ENCODE results near the gene TTC38.
"Not testable (repeated sequence)": the region's sequence is repeated elsewhere in the genome, so short reads cannot be mapped to it uniquely, and the experiment has no call there.

Gene TTC38

DNA sequence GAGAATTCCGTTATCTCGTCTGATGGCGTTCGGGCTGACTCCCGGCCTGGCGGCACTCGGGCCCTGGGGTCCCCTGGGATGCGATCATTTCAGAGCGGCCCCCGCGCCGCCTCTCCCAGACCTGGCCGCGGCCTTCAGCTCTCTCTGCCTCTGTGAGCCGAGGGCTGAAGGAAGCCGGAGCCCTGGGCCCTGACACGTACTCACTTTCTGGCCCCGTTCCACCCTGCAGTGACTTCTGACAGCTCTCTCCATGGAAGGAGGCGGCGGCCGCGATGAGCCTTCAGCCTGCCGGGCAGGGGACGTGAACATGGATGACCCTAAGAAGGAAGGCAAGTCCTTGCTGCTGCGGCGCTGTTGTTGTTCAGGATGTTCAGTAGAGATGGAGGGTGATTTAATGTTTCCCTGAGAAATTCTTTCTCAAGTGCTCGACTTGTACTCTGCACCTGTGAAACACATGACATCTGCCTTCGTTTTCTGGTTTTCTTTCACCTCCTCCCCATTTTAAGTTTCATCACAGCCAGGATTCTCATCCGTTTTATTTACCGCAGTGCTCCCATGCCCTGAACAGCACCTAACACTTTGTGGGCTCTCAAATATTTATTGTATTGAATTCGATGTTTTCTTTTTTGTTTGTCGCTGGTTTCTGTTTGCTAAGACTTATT, 29.5 kb downstream of the TTC38 start:
- no peak for DNase-seq

DNA sequence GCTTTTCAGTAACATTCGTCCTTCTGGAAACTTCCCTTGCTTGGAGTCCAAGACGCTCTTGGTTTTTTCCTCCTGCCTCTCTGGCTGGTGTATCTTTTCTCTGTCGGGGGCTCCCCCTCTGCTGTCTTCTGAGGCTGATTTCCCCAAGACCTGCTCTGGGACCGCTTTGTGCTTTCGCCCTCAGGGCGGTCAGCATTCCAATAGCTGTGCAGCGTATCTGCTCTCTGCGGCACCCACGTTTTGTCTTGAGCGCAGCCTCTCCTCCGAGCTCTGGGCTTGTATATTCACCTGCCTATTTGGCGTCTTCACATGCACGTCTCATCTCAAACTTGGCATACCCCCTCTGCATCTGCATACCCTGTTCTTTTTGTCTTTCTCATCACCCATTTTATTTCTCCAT, 31.3 kb downstream of the TTC38 start:
- no peak for DNase-seq

DNA sequence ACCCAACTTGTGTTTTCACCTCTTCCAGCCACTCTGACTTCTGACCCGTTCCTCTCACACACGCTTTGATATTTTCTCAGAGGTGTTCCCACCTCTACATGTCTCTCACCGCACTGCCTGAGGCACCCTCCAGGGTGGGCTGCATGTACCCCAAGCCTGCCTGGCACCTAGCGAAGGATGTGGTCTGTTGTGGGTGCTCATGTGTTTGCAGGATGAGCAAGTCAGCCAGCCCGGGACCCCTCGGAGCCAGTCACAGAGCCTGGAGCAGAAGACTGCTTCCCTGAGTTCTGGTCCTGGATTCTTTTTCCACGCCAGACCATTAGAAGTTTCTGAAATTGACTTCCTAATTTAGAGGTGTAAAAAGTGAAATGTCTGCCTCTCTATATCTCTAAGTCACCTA, 32.7 kb downstream of the TTC38 start:
- no peak for DNase-seq

DNA sequence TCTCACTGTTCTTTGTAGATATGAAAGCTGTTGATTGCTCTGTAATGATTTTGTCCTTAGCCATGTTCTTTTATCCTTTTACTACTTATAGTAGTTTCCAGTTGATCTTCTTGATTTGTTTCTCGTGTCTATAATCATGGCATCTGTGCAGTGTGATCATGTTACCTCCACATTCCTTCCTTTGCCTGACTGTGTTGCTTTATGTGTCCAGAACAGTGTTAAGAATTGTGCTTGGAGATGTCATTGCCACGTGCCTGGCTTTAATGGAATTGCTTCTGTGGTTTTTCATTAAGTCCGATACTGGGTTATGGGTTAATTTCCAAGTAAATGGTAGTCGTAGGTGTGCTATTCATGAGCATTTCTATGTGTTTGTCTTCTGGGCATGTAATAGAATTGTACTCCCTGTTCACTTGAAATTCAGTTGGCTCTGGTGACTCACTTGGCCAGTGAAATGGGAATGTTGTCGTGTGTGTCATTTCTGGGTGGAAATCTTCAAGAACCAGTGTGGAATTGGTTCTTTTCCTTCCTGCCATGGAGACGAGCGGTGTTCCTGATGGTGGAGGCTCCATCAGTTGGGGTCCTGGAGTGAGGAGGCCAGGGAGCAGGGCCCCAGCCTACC, 35.6 kb downstream of the TTC38 start:
- no peak for DNase-seq

DNA sequence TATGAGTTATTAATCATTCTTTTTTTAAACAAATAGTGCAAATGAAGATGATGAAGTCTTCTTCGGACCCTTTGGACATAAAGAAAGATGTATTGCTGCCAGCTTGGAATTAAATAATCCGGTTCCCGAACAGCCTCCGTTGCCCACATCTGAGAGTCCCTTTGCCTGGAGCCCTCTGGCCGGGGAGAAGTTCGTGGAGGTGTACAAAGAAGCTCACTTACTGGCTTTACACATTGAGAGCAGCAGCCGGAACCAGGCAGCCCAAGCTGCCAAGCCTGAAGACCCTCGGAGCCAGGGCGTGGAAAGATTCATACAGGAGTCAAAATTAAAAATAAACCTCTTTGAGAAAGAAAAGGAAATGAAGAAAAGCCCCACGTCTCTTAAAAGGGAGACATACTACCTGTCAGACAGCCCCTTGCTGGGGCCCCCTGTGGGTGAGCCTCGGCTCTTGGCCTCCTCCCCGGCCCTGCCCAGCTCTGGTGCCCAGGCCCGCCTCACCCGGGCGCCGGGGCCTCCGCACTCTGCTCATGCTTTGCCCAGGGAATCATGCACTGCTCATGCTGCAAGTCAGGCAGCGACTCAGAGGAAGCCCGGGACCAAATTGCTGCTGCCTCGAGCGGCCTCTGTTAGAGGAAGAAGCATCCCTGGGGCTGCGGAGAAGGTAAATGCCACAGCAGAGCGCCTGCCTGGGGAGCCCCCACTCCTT, 40.6 kb downstream of the TTC38 start:
- no peak for DNase-seq

DNA sequence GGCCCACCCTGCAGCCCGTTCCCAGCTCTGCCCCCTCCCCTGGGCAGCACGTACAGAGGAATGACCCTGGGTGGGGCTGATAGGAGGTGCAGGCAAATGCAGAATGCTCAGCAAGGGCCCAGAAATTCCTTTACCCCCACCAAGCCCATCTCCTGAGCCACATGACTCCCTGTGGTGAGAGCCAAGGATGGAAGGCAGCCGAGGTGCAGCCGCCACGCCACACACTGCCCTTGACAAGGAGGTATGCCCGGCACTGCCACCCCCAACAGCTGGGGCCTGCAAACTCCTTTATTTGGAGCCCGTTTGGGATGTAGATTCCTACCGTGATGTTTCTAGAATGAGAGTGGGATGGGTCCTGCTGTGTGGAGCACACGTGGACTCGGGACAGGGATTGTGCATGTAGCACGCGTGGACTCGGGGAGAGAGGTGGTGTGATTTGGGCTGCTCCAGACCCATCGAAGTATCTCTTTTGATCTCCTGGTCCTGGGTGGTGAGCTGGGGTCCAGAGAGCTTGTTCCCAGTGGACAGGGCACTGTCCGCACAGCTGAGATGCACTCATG, 41.8 kb downstream of the TTC38 start:
- no peak for DNase-seq

DNA sequence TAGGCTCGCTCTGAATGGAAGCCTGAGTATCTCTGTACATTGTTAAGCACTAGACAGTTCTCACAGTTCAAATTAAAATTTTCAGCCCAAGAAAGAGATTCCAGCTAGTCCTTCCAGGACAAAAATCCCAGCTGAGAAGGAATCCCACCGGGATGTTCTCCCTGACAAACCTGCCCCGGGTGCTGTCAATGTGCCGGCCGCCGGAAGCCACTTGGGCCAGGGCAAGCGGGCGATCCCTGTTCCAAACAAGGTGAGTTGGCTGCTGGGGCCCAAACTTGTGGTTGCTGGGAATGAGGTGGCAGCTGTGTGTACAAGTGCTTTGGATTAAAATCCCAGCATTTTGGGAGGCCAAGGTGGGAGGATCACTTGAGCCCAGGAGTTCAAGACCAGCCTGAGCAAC, 44.2 kb downstream of the TTC38 start:
- no peak for DNase-seq

DNA sequence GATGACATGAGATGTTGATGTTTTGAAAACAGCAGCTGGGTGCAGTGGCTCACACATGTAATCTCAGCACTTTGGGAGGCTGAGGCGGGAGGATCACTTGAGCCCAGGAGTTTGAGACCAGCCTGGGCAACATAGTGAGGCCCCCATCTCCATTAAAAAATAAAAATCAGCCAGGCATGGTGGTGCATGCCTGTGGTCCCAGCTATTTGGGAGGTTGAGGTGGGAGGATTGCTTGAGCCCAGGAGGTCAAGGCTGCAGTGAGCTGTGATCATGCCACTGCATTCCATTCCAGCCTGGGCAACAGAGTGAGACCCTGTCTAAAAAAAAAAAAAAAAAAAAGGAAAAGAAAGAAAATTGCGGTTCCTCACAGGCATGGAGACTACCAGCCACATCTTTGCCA, 45.0 kb downstream of the TTC38 start:
- not testable (repeated sequence) for DNase-seq

DNA sequence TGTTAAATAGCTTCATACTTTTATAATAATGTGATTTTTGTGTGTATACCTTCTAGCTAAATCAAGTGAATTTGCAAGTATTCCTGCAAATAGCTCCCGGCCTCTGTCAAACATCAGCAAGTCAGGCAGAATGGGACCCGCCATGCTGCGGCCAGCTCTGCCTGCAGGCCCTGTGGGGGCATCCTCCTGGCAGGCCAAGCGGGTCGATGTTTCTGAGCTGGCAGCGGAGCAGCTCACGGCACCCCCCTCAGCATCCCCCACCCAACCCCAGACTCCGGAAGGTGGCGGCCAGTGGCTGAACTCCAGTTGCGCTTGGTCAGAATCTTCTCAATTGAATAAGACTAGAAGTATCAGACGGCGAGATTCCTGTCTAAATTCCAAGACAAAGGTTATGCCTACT, 48.2 kb downstream of the TTC38 start:
- DNase-seq = no peak

DNA sequence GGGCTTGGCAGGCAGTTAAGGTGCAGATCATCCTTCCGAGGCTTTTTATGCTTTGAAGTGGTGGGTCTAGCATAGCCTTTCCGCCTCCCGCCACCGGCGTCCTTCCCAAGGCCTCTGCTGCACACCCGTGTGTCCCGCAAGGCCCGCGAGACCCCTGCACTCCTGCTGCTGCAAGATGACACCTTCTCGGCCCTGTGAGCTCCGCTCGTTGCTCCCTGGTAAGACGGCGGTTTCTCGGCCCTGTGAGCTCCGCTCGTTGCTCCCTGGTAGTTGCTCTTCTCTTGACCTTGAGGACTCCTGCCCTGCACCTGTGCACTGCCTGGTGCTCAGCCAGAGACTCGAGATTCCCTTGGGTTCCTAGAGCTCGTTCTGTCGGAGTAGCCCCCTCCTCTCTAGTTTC, 49.8 kb downstream of the TTC38 start:
- no peak for DNase-seq

DNA sequence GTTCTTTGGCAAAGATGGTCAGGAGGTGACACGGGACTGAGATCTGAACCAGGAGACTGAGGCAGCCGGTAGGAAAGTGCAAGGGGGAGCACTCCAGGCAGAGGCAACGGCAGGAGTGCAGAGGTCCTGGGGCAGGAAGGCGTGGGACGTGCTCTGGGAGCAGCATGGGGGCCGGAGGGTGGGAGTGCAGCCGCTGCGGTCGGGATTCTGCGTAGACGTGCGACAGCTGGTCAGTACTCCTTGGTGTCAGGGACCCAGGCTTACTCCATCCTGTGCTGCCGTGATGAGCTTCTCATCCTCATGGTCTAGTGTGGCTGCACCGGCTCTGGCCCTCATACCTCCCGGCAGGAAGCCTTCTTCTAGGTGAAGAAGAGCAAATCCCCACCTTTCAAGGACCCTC, 50.8 kb downstream of the TTC38 start:
- DNase-seq = no peak

DNA sequence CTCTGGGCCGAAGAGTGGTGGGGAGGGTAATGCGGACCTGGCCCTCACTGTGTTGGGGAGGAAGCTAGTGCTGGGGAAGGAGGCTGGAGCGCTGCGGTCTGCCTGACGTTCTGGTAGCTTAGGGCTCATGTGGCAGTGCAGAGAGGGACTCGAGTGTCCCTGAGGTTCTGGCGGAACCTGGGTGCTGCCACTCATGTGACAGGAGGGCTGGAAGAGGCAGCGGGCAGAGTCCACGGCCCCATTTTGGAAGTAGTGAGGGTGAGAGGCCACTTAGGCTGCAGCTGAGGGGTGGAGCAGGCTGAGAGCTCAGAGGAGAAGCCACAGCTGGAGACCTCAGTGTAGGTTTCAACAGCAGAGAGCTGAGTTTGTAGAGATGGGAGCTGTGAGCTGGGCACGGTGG, 51.5 kb downstream of the TTC38 start:
- no peak for DNase-seq

DNA sequence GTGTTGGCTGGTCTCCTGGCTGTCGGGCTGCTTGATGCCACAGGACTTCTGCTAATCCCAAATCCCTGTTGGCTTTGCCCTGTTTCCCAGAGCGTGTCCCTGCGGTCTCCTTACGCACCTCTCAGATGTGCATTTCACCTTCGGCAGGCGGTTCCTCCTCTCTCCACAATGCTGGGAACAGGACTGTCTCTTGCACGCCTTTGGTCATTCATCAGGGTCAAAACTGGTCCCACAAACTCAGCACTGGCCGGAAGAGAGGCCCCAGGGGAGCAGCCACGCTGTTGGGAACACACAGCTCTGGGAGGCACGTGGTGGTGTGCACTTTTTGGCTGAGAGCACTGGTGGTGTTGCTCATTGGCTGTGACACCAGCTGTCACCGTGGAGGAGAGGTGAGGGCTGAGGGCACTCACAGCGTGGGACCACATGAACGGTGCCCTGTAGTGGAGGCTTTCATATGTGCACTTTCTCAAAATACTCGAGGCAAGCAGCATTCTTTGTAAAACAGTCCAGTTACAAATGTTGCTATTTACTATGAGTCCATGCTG, 52.4 kb downstream of the TTC38 start:
- DNase-seq = no peak

DNA sequence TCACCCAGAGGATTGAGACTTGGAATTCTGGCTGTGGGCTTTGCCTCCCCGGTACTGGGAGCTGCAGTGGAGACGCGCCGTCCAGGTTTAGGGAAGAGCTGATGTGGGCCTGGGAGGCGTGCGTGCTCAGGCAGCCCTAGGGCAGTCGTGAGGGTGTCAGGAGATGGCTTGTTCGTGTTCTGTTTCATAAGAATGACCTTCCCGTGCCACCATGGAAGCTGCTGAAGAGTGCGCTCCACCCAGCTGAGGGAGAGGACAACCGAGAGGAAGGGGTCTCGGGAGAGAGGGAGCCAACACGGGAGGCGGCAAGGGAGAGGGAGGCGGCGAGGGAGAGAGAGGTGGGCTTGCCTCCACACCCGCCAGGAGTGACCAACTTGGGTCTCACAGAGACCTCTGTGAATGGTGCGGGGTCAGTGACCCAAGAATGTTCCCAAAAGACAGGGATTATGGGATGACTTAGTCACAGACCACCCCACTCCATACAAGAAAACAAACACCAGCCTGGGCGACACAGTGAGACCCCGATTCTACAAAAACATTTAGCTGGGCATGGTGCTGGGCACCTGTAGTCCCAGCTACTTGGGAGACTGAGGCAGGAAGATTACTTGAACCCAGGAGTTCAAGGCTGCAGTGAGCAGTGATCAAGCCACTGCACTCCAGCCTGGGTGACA, 53.0 kb downstream of the TTC38 start:
- no peak for DNase-seq

DNA sequence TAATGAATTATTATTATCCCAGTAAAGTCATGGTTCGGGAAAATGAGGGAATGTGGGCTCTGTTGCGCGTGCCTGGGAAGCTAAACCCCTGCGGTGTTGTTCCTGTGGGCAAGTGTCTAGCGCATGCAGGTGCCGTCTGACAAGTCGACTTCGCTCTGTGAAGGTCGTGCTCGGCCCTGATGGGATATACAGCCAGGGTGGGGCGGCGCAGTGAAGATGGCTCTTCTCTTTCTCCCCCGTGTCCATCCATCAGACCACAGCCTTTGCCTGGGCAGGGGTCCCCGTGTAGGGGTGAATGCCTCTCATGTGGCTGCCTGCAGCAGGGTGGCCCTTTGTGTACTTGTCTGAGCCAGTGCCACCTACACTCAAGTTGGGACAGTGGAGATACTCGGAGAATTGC, 54.9 kb downstream of the TTC38 start:
- no peak for DNase-seq

DNA sequence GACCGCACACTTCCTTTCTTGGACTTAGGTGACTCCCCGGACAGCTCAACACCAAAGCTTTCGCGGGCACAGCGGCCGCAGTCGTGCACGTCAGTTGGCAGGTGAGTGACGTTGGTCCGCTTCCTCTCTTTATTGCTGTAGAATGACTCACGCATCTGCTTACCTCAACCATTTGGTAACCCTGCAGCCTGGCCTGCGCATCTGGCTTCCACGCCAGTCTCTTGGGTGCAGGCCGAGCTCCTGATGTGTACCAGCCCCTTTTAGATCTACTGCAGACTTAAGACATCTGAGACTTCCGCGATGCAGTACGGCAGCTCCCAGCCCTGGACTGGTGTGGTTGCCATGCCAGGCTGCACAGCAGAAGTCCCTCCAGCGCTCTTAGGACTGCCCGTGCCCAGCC, 55.4 kb downstream of the TTC38 start:
- DNase-seq = no peak

DNA sequence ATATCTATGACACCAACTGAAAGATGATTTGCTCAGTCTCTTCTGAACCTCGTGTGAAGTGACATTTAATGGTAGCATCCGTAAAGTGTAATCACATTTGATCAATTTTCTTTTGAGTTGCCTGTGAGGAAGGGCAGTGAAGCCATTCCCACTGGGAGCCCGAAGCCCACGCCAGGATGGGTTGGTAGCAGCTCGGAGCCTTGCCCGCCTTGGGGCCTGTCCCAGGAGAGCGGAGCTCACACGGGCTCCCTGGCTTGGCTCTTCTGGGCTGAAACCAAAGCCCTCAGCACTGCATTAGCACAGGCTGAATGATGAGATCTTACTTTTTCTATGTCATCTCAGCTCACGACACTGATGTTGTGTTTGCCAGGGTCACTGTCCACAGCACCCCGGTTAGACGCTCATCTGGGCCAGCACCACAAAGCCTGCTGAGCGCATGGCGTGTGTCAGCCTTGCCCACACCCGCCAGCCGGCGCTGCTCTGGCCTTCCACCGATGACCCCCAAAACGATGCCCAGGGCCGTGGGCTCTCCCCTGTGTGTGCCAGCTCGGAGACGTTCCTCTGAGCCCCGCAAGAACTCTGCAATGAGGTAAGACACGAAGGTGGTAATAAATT, 58.4 kb downstream of the TTC38 start:
- DNase-seq = no peak

DNA sequence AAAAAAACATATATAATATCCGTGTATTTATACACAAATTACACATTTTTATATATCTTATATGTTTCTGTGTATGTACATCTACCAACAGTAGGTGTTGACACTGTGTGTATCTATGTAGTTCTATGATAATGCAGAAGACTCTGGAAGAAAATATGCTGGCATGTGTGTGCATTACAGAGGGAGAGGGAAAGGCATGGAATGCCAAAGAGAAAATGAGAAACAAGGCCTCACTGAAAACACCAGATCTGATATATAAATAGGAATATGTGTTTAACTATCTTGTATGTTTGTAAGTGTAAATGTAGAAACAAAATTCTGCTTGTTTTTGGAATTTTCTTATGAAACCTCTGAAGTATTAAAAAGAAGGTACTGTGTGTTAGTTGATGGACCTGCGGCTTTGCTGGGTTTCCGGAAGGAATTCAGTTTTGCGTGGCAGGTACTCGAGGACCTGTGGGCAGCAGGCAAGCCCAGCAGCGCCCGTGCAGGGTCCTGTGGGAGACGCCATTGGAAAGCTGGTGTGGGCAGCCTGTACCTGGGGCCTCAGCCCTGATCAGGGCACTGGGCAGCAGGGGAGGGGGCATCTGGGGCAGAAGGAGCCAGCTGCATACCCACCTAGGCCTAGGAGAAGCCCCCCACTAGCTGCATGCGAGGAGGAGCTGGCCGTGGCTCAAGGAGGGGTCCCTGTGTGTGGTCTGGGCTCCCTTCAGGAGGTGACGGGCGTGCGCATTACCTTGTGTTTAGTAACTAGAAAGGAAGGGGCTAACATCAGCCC, 60.1 kb downstream of the TTC38 start:
- DNase-seq = no peak

DNA sequence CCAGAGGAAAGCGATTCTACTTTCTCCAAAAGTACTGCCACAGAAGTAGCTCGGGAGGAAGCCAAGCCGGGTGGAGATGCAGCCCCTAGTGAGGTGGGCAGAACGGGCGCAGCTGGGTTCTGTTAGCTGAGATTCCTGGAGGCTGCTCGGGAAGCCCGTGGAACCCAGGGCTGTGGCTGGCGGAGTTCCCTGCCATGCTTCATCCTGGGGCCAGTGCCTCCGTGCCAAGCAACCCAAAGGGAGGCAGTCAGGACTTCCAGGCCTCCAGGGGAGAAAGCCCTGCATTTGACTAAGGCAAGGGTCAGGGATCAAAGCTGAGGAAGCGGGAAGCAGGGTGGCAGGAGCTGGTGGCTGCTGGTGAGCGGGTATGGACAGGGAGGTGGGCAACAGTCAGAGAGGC, 61.0 kb downstream of the TTC38 start:
- no peak for DNase-seq

DNA sequence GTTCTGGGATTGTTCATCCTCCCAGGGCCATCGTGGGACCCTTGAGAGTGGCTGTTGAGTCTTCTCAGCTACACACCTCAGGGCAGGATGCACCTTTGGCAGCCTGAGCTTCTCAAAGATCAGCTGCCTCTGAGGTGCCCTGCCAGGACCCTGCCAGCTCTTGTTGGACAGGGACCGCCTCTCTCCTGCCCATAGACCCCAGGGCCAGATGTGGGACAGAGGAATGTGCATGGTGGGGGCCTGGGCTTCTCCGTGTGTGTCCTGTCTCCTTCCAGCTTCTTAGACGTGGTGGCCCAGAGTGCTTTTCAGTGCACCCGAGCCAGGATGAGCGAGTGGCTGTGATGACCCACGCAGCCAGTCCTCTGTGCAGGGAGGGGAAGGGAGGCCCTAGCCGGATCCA, 61.8 kb downstream of the TTC38 start:
- DNase-seq = no peak

DNA sequence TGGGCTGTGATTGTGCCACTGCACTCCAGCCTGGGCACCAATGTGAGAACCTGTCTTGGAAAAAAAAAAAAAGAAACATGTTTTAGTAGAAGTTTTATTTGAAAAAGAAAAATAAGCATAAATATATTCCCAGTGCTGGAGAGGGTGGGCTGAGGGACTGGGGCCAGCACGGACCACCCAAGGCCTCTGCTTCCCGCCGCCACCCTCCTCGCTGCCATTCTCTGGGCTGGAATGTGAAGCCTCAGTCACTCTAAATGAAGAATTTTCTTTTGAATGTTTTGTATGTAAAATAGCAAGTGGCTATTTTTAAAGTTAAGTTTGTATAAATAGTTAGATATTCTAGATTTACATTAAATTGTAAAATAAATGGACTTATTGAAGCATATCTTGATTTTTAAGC, 62.6 kb downstream of the TTC38 start:
- DNase-seq = no peak

DNA sequence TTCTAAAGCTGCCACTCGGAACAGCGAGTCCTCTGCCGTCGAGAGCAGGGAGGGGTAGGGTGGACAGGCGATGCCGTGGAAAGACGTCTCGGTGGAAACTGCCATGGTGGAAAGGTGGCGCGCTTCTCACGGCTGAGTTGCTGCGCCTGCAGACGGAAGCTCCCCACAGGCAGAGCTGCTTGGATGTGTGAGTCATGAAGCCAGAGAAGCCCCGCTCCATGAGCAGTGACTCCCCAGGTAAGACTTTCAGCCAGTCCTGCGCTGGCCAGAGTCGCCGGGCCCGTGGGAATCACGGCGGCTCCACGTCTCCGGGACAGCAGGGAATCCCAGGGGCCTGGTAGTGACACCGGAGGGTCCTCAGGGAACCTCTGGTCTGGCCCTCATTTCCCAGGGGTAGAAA, 63.7 kb downstream of the TTC38 start:
- no peak for DNase-seq
